ENCODE measurements around the gene C19orf73.

C19orf73 gene

GRCh38 chr19:49110567-49110966 lies 8.4 kb downstream of the C19orf73 start:
- Histone ChIP-seq H3K9me3 (ENCODE audit: control insufficient read depth, low read length) (no peaks in the 10 kb centered on the region), H3K4me1 (ENCODE audit: control insufficient read depth, insufficient read depth, low read length) (no peaks in the 10 kb centered on the region), H3K4me3 (ENCODE audit: insufficient read depth, low read depth, low read length) (no peak overlapping the region), H3K36me3 (ENCODE audit: control insufficient read depth, insufficient read depth, low read length) (peaks cover 26% of the 10 kb centered on the region), H3K27ac (ENCODE audit: insufficient read depth, low read depth, low read length, poor library complexity, severe bottlenecking) (no peak overlapping the region), H3K27me3 (ENCODE audit: control insufficient read depth, insufficient read depth, low read length, poor library complexity, severe bottlenecking) (peaks cover 6% of the 10 kb centered on the region)
- 95 to 96% methylated on average over 3 of the region's 3 CpGs for WGBS, 2 experiments

GRCh38 chr19:49109569-49110233 lies 9.2 kb downstream of the C19orf73 start:
- Histone ChIP-seq H3K27me3 (ENCODE audit: control insufficient read depth, insufficient read depth, low read length, poor library complexity, severe bottlenecking) (no peaks in the 10 kb centered on the region), H3K4me3 (ENCODE audit: insufficient read depth, low read depth, low read length) (no peak overlapping the region), H3K9me3 (ENCODE audit: control insufficient read depth, low read length) (no peaks in the 10 kb centered on the region), H3K4me1 (ENCODE audit: control insufficient read depth, insufficient read depth, low read length) (no peaks in the 10 kb centered on the region), H3K36me3 (ENCODE audit: control insufficient read depth, insufficient read depth, low read length) (peaks cover 33% of the 10 kb centered on the region), H3K27ac (ENCODE audit: insufficient read depth, low read depth, low read length, poor library complexity, severe bottlenecking) (no peak overlapping the region)
- 94 to 95% methylated on average over 7 to 8 of the region's 8 CpGs for WGBS, 2 experiments

- H3K4me1 ChIP-seq (ENCODE audit: control insufficient read depth, insufficient read depth, low read length) = no peaks in the 10 kb centered on the region
- peaks cover 39% of the 10 kb centered on the region for H3K36me3 ChIP-seq (ENCODE audit: control insufficient read depth, insufficient read depth, low read length)
- H3K27me3 ChIP-seq (ENCODE audit: control insufficient read depth, insufficient read depth, low read length, poor library complexity, severe bottlenecking) = no peaks in the 10 kb centered on the region
- no peaks in the 10 kb centered on the region for H3K9me3 ChIP-seq (ENCODE audit: control insufficient read depth, low read length)
- H3K27ac ChIP-seq (ENCODE audit: insufficient read depth, low read depth, low read length, poor library complexity, severe bottlenecking) = no peak overlapping the region
- H3K4me3 ChIP-seq (ENCODE audit: insufficient read depth, low read depth, low read length) = no peak overlapping the region
- WGBS, 2 experiments = 96 to 97% methylated on average over 5 of the region's 5 CpGs
These were observed 9.9 kb downstream of the C19orf73 start for GRCh38 chr19:49109051-49109450.

GRCh38 chr19:49107625-49108459 lies 11.1 kb downstream of the C19orf73 start:
- no peaks in the 10 kb centered on the region for H3K27me3 ChIP-seq (ENCODE audit: control insufficient read depth, insufficient read depth, low read length, poor library complexity, severe bottlenecking)
- no peaks in the 10 kb centered on the region for H3K9me3 ChIP-seq (ENCODE audit: control insufficient read depth, low read length)
- H3K36me3 ChIP-seq (ENCODE audit: control insufficient read depth, insufficient read depth, low read length) = peaks cover 50% of the 10 kb centered on the region
- no peak overlapping the region for H3K27ac ChIP-seq (ENCODE audit: insufficient read depth, low read depth, low read length, poor library complexity, severe bottlenecking)
- no peaks in the 10 kb centered on the region for H3K4me1 ChIP-seq (ENCODE audit: control insufficient read depth, insufficient read depth, low read length)
- WGBS, 2 experiments = 96% methylated on average over 93 of the region's 93 CpGs
- no peak overlapping the region for H3K4me3 ChIP-seq (ENCODE audit: insufficient read depth, low read depth, low read length)

GRCh38 chr19:49106648-49107135 lies 12.3 kb downstream of the C19orf73 start:
- Histone ChIP-seq H3K27ac (ENCODE audit: insufficient read depth, low read depth, low read length, poor library complexity, severe bottlenecking) (no peak overlapping the region), H3K4me1 (ENCODE audit: control insufficient read depth, insufficient read depth, low read length) (no peaks in the 10 kb centered on the region), H3K36me3 (ENCODE audit: control insufficient read depth, insufficient read depth, low read length) (peaks cover 57% of the 10 kb centered on the region), H3K27me3 (ENCODE audit: control insufficient read depth, insufficient read depth, low read length, poor library complexity, severe bottlenecking) (no peaks in the 10 kb centered on the region), H3K9me3 (ENCODE audit: control insufficient read depth, low read length) (no peaks in the 10 kb centered on the region), H3K4me3 (ENCODE audit: insufficient read depth, low read depth, low read length) (no peak overlapping the region)
- 80 to 81% methylated on average over 12 of the region's 12 CpGs for WGBS, 2 experiments

- H3K4me3 ChIP-seq (ENCODE audit: insufficient read depth, low read depth, low read length) = no peak overlapping the region
- H3K27me3 ChIP-seq (ENCODE audit: control insufficient read depth, insufficient read depth, low read length, poor library complexity, severe bottlenecking) = no peaks in the 10 kb centered on the region
- H3K36me3 ChIP-seq (ENCODE audit: control insufficient read depth, insufficient read depth, low read length) = peaks cover 74% of the 10 kb centered on the region
- H3K4me1 ChIP-seq (ENCODE audit: control insufficient read depth, insufficient read depth, low read length) = no peaks in the 10 kb centered on the region
- H3K9me3 ChIP-seq (ENCODE audit: control insufficient read depth, low read length) = no peaks in the 10 kb centered on the region
- WGBS, 2 experiments = 93 to 94% methylated on average over 30 of the region's 30 CpGs
- H3K27ac ChIP-seq (ENCODE audit: insufficient read depth, low read depth, low read length, poor library complexity, severe bottlenecking) = no peak overlapping the region
These were observed 14.6 kb downstream of the C19orf73 start for GRCh38 chr19:49104229-49104864.

GRCh38 chr19:49103331-49104085 lies 15.4 kb downstream of the C19orf73 start:
- H3K27me3 ChIP-seq (ENCODE audit: control insufficient read depth, insufficient read depth, low read length, poor library complexity, severe bottlenecking) = no peaks in the 10 kb centered on the region
- peaks cover 78% of the 10 kb centered on the region for H3K36me3 ChIP-seq (ENCODE audit: control insufficient read depth, insufficient read depth, low read length)
- WGBS, 2 experiments = 93 to 94% methylated on average over 33 of the region's 33 CpGs
- no peaks in the 10 kb centered on the region for H3K4me1 ChIP-seq (ENCODE audit: control insufficient read depth, insufficient read depth, low read length)
- no peak overlapping the region for H3K4me3 ChIP-seq (ENCODE audit: insufficient read depth, low read depth, low read length)
- no peaks in the 10 kb centered on the region for H3K9me3 ChIP-seq (ENCODE audit: control insufficient read depth, low read length)
- no peak overlapping the region for H3K27ac ChIP-seq (ENCODE audit: insufficient read depth, low read depth, low read length, poor library complexity, severe bottlenecking)

- no peak overlapping the region for H3K4me3 ChIP-seq (ENCODE audit: insufficient read depth, low read depth, low read length)
- H3K4me1 ChIP-seq (ENCODE audit: control insufficient read depth, insufficient read depth, low read length) = no peaks in the 10 kb centered on the region
- WGBS, 2 experiments = 94 to 97% methylated on average over 12 of the region's 12 CpGs
- no peaks in the 10 kb centered on the region for H3K27me3 ChIP-seq (ENCODE audit: control insufficient read depth, insufficient read depth, low read length, poor library complexity, severe bottlenecking)
- H3K9me3 ChIP-seq (ENCODE audit: control insufficient read depth, low read length) = no peaks in the 10 kb centered on the region
- peaks cover 73% of the 10 kb centered on the region for H3K36me3 ChIP-seq (ENCODE audit: control insufficient read depth, insufficient read depth, low read length)
- no peak overlapping the region for H3K27ac ChIP-seq (ENCODE audit: insufficient read depth, low read depth, low read length, poor library complexity, severe bottlenecking)
These were observed 16.6 kb downstream of the C19orf73 start for GRCh38 chr19:49102303-49102702.

GRCh38 chr19:49101160-49101559 lies 17.8 kb downstream of the C19orf73 start:
- H3K4me1 ChIP-seq (ENCODE audit: control insufficient read depth, insufficient read depth, low read length) = no peaks in the 10 kb centered on the region
- no peak overlapping the region for H3K4me3 ChIP-seq (ENCODE audit: insufficient read depth, low read depth, low read length)
- no peaks in the 10 kb centered on the region for H3K27me3 ChIP-seq (ENCODE audit: control insufficient read depth, insufficient read depth, low read length, poor library complexity, severe bottlenecking)
- H3K9me3 ChIP-seq (ENCODE audit: control insufficient read depth, low read length) = no peaks in the 10 kb centered on the region
- WGBS, 2 experiments = 90 to 94% methylated on average over 12 of the region's 12 CpGs
- H3K36me3 ChIP-seq (ENCODE audit: control insufficient read depth, insufficient read depth, low read length) = peaks cover 69% of the 10 kb centered on the region
- no peak overlapping the region for H3K27ac ChIP-seq (ENCODE audit: insufficient read depth, low read depth, low read length, poor library complexity, severe bottlenecking)
